GM19239 (cell line): ENCODE data around the gene CDH24.

ENCODE experiments used
- DNase-seq: peaks from one replicate; pipeline ENCODE4 v3.0.0; 2011; ENCODE audit warnings: low spot score; ENCODE audit not compliant: insufficient read length
- FAIRE-seq: peaks from 2 replicates; lab custom pipeline; 2011; peaks lifted over from hg19 to GRCh38; lab: Jason Lieb, UNC

The CDH24 gene

GRCh38 chr14:23091294-23092225 lies 34.2 kb upstream of the CDH24 start:
- FAIRE-seq (no peak), DNase-seq (no peak)

DNA sequence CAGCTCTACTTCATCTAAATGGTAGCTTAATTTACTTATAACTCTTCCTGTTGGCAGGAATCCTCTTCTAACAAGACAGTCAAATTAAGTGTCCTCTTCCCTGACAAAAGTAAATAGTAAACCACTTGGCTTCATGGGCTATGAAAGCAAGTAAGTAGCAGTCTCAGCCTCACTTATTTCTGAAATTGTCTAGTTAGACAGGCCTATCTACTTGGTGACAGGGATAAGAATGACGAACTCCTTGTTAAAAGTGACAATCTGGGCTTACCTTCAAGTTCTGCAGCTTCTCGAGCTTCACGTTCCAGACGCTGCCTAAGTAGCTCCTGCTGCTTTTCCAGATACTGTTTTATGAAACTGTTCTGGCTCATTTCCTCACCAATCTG lies 32.9 kb upstream of the CDH24 start:
- no peak for DNase-seq
- FAIRE-seq = no peak

- no peak for DNase-seq
- FAIRE-seq = no peak
Observed at GRCh38 chr14:23089498-23090253, 32.4 kb upstream of the CDH24 start.

DNA sequence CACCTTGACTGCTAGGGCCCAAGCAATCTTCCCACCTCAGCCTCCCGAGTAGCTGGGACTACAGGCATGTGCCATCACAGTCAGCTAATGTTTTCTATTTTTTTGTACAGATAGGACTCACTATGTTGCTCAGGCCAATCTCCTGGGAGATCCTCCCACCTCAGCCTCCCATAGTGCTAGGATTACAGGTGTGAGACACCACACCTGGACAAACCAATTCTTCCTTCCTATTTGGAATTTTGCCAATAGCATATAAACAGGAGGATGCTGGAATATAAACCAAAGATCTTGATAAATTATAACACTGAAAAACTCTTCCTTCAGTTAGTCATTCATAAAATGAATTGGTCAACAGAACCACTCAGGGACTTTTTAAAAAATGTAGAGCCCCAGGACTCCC lies 29.2 kb upstream of the CDH24 start:
- no peak for FAIRE-seq

DNA sequence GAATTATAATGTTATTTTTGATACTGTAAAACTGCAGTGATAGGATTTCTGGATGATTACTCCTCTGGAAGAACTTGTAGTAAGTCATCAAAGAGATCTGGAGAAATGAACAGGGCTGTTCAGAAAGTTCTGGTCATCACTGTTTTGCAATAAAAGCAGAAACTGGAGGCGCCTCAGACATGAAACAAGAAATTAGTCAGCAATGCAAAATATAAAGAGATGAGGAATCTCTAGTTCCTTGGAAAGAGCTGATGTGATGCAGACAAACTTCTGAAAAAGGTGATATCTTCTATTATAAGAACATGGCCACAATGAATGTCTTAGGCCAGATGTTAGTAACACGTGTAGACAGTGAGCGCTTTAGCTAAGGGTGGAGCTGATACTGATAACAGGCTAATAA lies 28.1 kb upstream of the CDH24 start:
- DNase-seq (no peak), FAIRE-seq (no peak)

More for the DNA sequence above, 29.2 kb upstream of the CDH24 start:
- no peak for DNase-seq

GRCh38 chr14:23080474-23080873 lies 23.2 kb upstream of the CDH24 start:
- DNase-seq = no peak
- FAIRE-seq = no peak

- DNase-seq = no peak
- FAIRE-seq = no peak
Observed at GRCh38 chr14:23079716-23080115, 22.4 kb upstream of the CDH24 start.

GRCh38 chr14:23078692-23079116 lies 21.4 kb upstream of the CDH24 start:
- DNase-seq (no peak), FAIRE-seq (no peak)

DNA sequence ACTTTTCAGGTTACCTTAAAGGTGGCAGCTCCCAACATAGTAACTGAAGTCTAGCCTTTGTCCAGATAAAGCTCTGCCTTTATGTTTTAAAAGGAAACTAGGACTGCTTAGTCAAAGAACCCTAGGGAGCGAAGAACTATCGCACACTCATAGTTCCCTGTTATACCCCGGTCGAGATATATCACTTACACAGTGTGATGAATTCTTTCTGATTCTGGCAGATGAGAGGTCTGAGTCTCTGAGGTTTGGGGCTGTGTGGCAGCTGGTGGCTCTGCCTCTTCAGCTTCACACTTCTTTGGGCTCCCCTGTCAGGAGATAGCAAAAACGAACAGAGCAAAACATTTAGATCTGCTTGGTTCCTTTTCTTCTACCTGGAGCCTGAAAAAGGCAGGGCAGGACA lies 20.6 kb upstream of the CDH24 start:
- FAIRE-seq = no peak
- no peak for DNase-seq

- DNase-seq = no peak
- FAIRE-seq = no peak
Observed at GRCh38 chr14:23076785-23077408, 19.6 kb upstream of the CDH24 start.

GRCh38 chr14:23074906-23075305 lies 17.6 kb upstream of the CDH24 start:
- DNase-seq (no peak), FAIRE-seq (no peak)

- FAIRE-seq = no peak
- DNase-seq = no peak
Observed at GRCh38 chr14:23071921-23072539, 14.7 kb upstream of the CDH24 start.

- FAIRE-seq (peak; percentile 88), DNase-seq (peak; percentile 79)
Observed at GRCh38 chr14:23071244-23071920, 14.1 kb upstream of the CDH24 start.

GRCh38 chr14:23070262-23071129 lies 13.2 kb upstream of the CDH24 start:
- FAIRE-seq (no peak), DNase-seq (no peak)

DNA sequence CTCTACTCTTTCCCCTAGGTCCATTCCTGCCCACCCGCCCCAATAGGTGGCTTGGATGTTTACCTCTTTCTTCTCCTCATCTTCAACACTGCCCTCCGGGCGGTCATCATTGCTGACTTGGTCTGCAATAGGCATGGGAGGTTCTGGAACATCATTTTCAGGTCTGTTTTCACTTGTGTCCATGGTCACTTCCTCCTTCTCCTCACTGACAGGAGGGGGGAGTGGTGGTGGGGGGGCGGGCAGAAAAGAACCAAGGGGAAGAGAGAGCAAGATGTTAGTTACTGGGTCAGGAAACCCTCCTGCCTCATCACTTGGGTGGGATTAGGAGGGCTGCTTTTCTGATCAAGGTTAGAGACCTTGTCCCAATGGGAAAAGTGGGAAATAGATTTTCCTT lies 12.1 kb upstream of the CDH24 start:
- FAIRE-seq = no peak
- DNase-seq = no peak

GRCh38 chr14:23068789-23069412 lies 11.6 kb upstream of the CDH24 start:
- FAIRE-seq = peak; percentile 91
- peak; percentile 86 for DNase-seq

- DNase-seq (no peak), FAIRE-seq (no peak)
Observed at GRCh38 chr14:23067847-23068788, 10.8 kb upstream of the CDH24 start.
